Mucosa of gallbladder (tissue), 1 donor: ENCODE results near the gene GVQW3. TPM values are rescaled to one million over a fixed set of nuclear protein-coding genes. Genes with fewer than 3 reads are reported as not detected.

ENCODE experiments used
- DNase-seq: peaks from one replicate; pipeline ENCODE4 v3.0.0-alpha.2; 2020; ENCODE audit warnings: low spot score
- total RNA-seq: library from RNA; stranded (reverse); gene quantifications from one replicate; pipeline ENCODE4 v1.2.1, GENCODE V29; 2021
- donor health status: DM: no; HTN: no; CAD: no.

Gene GVQW3
- 3.0 TPM for total RNA-seq

- peak; percentile 98 for DNase-seq
These were observed at the start of gene GVQW3, which contains the start of gene THAP12 for GRCh38 chr11:76380977-76381719. TSS of gene GVQW3 (plus strand) at chr11:76381323. CDS start at chr11:76381829, 506 bp downstream. TSS of gene THAP12 (minus strand) at chr11:76381132. CDS start at chr11:76380836, 296 bp downstream.

- DNase-seq = no peak
These were observed 46.2 kb upstream of the GVQW3 start for GRCh38 chr11:76334826-76335389.

GRCh38 chr11:76335842-76336241, 45.3 kb upstream of the GVQW3 start:
- no peak for DNase-seq

- DNase-seq = no peak
These were observed 44.5 kb upstream of the GVQW3 start for GRCh38 chr11:76336597-76336996.

- no peak for DNase-seq
These were observed 43.7 kb upstream of the GVQW3 start for GRCh38 chr11:76337469-76337868.

GRCh38 chr11:76337923-76338322, 43.2 kb upstream of the GVQW3 start:
- DNase-seq = no peak

GRCh38 chr11:76339221-76339620, 41.9 kb upstream of the GVQW3 start:
- DNase-seq = peak; percentile 31

- no peak for DNase-seq
These were observed 33.7 kb upstream of the GVQW3 start for GRCh38 chr11:76347466-76347865.

- DNase-seq = no peak
These were observed 32.8 kb upstream of the GVQW3 start for GRCh38 chr11:76348348-76348747.

GRCh38 chr11:76355172-76355571, 26.0 kb upstream of the GVQW3 start:
- DNase-seq = no peak

GRCh38 chr11:76361374-76361773, 19.7 kb upstream of the GVQW3 start:
- DNase-seq = no peak

- no peak for DNase-seq
These were observed 19.3 kb upstream of the GVQW3 start for GRCh38 chr11:76361776-76362175.

- DNase-seq = no peak
These were observed 18.4 kb upstream of the GVQW3 start for GRCh38 chr11:76362716-76363115.

GRCh38 chr11:76365038-76365679, 16.0 kb upstream of the GVQW3 start:
- DNase-seq = no peak

- DNase-seq = no peak
These were observed 12.6 kb upstream of the GVQW3 start for GRCh38 chr11:76368490-76368889.

- DNase-seq = no peak
These were observed 11.7 kb upstream of the GVQW3 start for GRCh38 chr11:76369406-76369805.

- DNase-seq = no peak
These were observed 10.0 kb upstream of the GVQW3 start for GRCh38 chr11:76371170-76371569.

- DNase-seq = no peak
These were observed 4.2 kb upstream of the GVQW3 start for GRCh38 chr11:76376746-76377558.

- DNase-seq = no peak
These were observed 1.3 kb upstream of the GVQW3 start for GRCh38 chr11:76379807-76380158.

- DNase-seq = no peak
These were observed 755 bp upstream of the GVQW3 start for GRCh38 chr11:76380159-76380976.

- DNase-seq = no peak
These were observed 1.1 kb downstream of the GVQW3 start for GRCh38 chr11:76382209-76382608.
